ELR (cell line): Measurements from ENCODE around the gene CPEB2.
"Not testable (repeated sequence)": the region's sequence is repeated elsewhere in the genome, so short reads cannot be mapped to it uniquely, and the experiment has no call there.

Experiments
- DNase-seq: peaks from one replicate; pipeline ENCODE4 v3.0.0-alpha.2; 2015; ENCODE audit warnings: low read depth

Gene CPEB2

GRCh38 chr4:15054541-15054940, 52.3 kb downstream of the CPEB2 start:
- DNase-seq: no peak

GRCh38 chr4:15060213-15060612, 57.9 kb downstream of the CPEB2 start:
- no peak for DNase-seq

- no peak for DNase-seq
Measured at GRCh38 chr4:15063341-15063740, 61.1 kb downstream of the CPEB2 start.

- no peak for DNase-seq
Measured at GRCh38 chr4:15065516-15065915, 63.2 kb downstream of the CPEB2 start.

- DNase-seq: no peak
Measured at GRCh38 chr4:15066140-15066539, 63.9 kb downstream of the CPEB2 start.

GRCh38 chr4:15068298-15068697, 66.0 kb downstream of the CPEB2 start:
- DNase-seq: no peak

- no peak for DNase-seq
Measured at GRCh38 chr4:15075875-15076274, 73.6 kb downstream of the CPEB2 start.

GRCh38 chr4:15077969-15078368, 75.7 kb downstream of the CPEB2 start:
- peak; percentile 76 for DNase-seq

- peak; percentile 59 for DNase-seq
Measured at GRCh38 chr4:15078682-15079642, 76.7 kb downstream of the CPEB2 start.

GRCh38 chr4:15084780-15085179, 82.5 kb downstream of the CPEB2 start:
- DNase-seq: no peak

- not testable (repeated sequence) for DNase-seq
Measured at GRCh38 chr4:15085762-15086161, 83.5 kb downstream of the CPEB2 start.

- DNase-seq: not testable (repeated sequence)
Measured at GRCh38 chr4:15086259-15086658, 84.0 kb downstream of the CPEB2 start.

- DNase-seq: no peak
Measured at GRCh38 chr4:15088394-15089035, 86.2 kb downstream of the CPEB2 start.

GRCh38 chr4:15089979-15090378, 87.7 kb downstream of the CPEB2 start:
- DNase-seq: no peak

GRCh38 chr4:15100380-15100779, 98.1 kb downstream of the CPEB2 start:
- no peak for DNase-seq

GRCh38 chr4:15100994-15101695, 98.9 kb downstream of the CPEB2 start:
- peak; percentile 19 for DNase-seq

- peak; percentile 27 for DNase-seq
Measured at GRCh38 chr4:15104825-15105224, 102.5 kb downstream of the CPEB2 start.

GRCh38 chr4:15106399-15106798, 104.1 kb downstream of the CPEB2 start:
- DNase-seq: peak; percentile 10

- no peak for DNase-seq
Measured at GRCh38 chr4:15109600-15109999, 107.3 kb downstream of the CPEB2 start.

GRCh38 chr4:15110120-15110571, 107.9 kb downstream of the CPEB2 start:
- DNase-seq: no peak

GRCh38 chr4:15116509-15117079, 114.3 kb downstream of the CPEB2 start:
- DNase-seq: no peak

GRCh38 chr4:15117270-15117946, 115.1 kb downstream of the CPEB2 start:
- DNase-seq: no peak
